A673 (cell line): Measurements from ENCODE around the gene IP6K2. TPM values are rescaled to one million over a fixed set of nuclear protein-coding genes. Genes with fewer than 3 reads are reported as not detected.
A peak's percentile ranks its signal among the peaks of the same experiment; 100 is the strongest.

Source experiments
- BruUV-seq: library from RNA; stranded (reverse); fragments of 400-500 nt; replicated peaks from 2 replicates; lab custom pipeline; 2021; lab: Mats Ljungman, UMichigan
- CTCF ChIA-PET: fragments of 300-600 bp; sonication (Branson Sonifier 250); formaldehyde crosslinking; loops from one replicate; lab custom pipeline; 2022; ENCODE audit warnings: antibody characterized with exemption; lab: Charles Lee
- POLR2A ChIA-PET: fragments of 300-600 bp; sonication (Branson Sonifier 250); formaldehyde crosslinking; loops from one replicate; lab custom pipeline; 2022; ENCODE audit warnings: antibody characterized with exemption; ENCODE audit not compliant: low non-redundant PET; lab: Charles Lee
- DNase-seq: peaks from one replicate; pipeline ENCODE4 v3.0.0-alpha.2; 2015; ENCODE audit warnings: low spot score
- H3K27ac ChIP-seq: fragments of 200-600 bp; sonication (generic); 2 replicates; pipeline ENCODE4 v1.5.1; 2016; ENCODE audit warnings: mixed run types, low read depth, mild to moderate bottlenecking, mixed read lengths, antibody characterized with exemption, low read length; ENCODE audit not compliant: poor library complexity, severe bottlenecking
- H3K27me3 ChIP-seq: fragments of 200-600 bp; sonication (generic); replicated peaks from 2 replicates; pipeline ENCODE4 v1.6.1; 2017; ENCODE audit warnings: mixed run types, low read depth, mild to moderate bottlenecking, mixed read lengths, antibody characterized with exemption, low read length; ENCODE audit not compliant: insufficient read depth, poor library complexity
- H3K36me3 ChIP-seq: fragments of 200-600 bp; sonication (generic); 2 replicates; pipeline ENCODE4 v1.6.1; 2016; ENCODE audit warnings: mixed run types, mild to moderate bottlenecking, mixed read lengths, antibody characterized with exemption, low read length; ENCODE audit not compliant: insufficient read depth, poor library complexity, severe bottlenecking
- H3K4me1 ChIP-seq: fragments of 200-600 bp; sonication (generic); 2 replicates; pipeline ENCODE4 v1.6.1; 2017; ENCODE audit warnings: mixed run types, mild to moderate bottlenecking, mixed read lengths, antibody characterized with exemption, low read length; ENCODE audit not compliant: insufficient read depth, poor library complexity, severe bottlenecking
- H3K4me3 ChIP-seq: fragments of 200-600 bp; sonication (generic); 2 replicates; pipeline ENCODE4 v1.5.1; 2016; ENCODE audit warnings: low read depth, mixed run types, mild to moderate bottlenecking, mixed read lengths, low read length; ENCODE audit not compliant: poor library complexity, severe bottlenecking
- H3K9me3 ChIP-seq: fragments of 200-600 bp; sonication (generic); 2 replicates; pipeline ENCODE4 v1.6.1; 2016; ENCODE audit warnings: mixed run types, low read depth, mild to moderate bottlenecking, mixed read lengths, antibody characterized with exemption, low read length; ENCODE audit not compliant: poor library complexity, severe bottlenecking
- EZH2 ChIP-seq: fragments of 200-600 bp; sonication (generic); IDR thresholded peaks from 2 replicates; pipeline ENCODE4 v1.6.1; 2017; ENCODE audit warnings: borderline replicate concordance, low read depth, mild to moderate bottlenecking, mixed read lengths, antibody characterized with exemption, low read length; ENCODE audit not compliant: poor library complexity, severe bottlenecking
- intact Hi-C: fragments of 100-400 bp; cut with micrococcal nuclease; formaldehyde crosslinking; loops from one replicate; pipeline ENCODE4 v1.10.0; 2022; ENCODE audit not compliant: unreplicated experiment
- total RNA-seq: library from RNA; stranded (reverse); gene quantifications from 2 replicates; pipeline ENCODE4 v1.2.3, GENCODE V29; 2021
- TF ChIP-seq, protein P1 (sequence below): fragments of 300-800, 200-600 bp; sonication (generic); conservative IDR thresholded peaks from 2 replicates; pipeline ENCODE4 v1.5.1; 2017; ENCODE audit warnings: low read depth, mild to moderate bottlenecking, antibody characterized with exemption, low read length, moderate library complexity, mixed read lengths

Gene IP6K2
- total RNA-seq, 1 experiment from 2014 or later = 62.5 TPM

DNA sequence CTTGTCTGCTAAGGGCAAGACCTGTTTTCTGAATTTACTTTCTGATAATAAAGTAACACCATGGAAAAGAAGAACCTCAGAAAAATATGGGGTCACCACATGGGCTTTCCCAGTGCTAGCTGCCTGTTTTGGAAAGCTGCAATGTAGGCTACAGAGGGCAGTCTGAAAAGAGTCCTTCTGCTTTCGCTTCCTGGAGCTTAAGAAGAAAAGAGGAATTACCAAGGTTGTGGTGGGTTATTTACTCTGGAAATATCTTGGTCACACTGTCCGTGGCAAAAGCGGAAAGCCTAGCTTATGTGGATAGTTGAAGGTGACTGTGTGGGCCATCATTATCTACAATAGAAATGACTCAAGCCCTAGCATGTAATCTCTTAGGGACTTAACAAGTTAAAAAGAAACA lies 31.7 kb upstream of the IP6K2 start:
- intact Hi-C loops = no loop called here
- no peak overlapping the region for H3K4me3 ChIP-seq

DNA sequence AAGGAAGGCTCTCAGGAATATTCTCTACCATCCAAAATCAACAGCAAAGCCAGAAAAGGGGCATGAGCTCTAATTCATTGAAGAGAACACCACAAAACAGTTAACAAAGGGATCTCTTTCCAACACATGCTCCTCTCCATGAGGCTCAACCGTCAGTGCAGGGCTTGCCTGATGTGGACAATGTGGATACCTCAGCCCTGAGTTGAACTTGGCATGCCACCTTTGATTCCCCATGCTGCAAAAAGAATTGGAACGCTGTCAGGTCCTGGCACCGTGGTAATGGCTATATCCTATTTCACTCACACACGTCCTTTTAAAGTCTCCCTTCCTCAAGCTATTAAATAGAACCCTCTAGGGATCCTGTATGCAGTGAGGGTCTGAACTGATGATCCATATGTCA lies 30.7 kb upstream of the IP6K2 start:
- Histone ChIP-seq H3K27ac (no peak overlapping the region), H3K4me3 (no peak overlapping the region), H3K27me3 (no peaks in the 10 kb centered on the region), H3K9me3 (no peaks in the 10 kb centered on the region), H3K4me1 (no peaks in the 10 kb centered on the region), H3K36me3 (peaks cover 2% of the 10 kb centered on the region)
- ChIA-PET POLR2A (no interaction called here), CTCF (no interaction called here)
- DNase-seq = no peak
- TF ChIP-seq, protein P1, sequence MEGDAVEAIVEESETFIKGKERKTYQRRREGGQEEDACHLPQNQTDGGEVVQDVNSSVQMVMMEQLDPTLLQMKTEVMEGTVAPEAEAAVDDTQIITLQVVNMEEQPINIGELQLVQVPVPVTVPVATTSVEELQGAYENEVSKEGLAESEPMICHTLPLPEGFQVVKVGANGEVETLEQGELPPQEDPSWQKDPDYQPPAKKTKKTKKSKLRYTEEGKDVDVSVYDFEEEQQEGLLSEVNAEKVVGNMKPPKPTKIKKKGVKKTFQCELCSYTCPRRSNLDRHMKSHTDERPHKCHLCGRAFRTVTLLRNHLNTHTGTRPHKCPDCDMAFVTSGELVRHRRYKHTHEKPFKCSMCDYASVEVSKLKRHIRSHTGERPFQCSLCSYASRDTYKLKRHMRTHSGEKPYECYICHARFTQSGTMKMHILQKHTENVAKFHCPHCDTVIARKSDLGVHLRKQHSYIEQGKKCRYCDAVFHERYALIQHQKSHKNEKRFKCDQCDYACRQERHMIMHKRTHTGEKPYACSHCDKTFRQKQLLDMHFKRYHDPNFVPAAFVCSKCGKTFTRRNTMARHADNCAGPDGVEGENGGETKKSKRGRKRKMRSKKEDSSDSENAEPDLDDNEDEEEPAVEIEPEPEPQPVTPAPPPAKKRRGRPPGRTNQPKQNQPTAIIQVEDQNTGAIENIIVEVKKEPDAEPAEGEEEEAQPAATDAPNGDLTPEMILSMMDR = no peak
- no peak for TF ChIP-seq EZH2
- BruUV-seq = TSS peak; percentile 18
- intact Hi-C loops = no loop called here

More for the DNA sequence above, 31.7 kb upstream of the IP6K2 start:
- CTCF ChIA-PET = no interaction called here
- Histone ChIP-seq H3K27me3 (no peaks in the 10 kb centered on the region), H3K27ac (no peak overlapping the region), H3K4me1 (no peaks in the 10 kb centered on the region), H3K9me3 (no peaks in the 10 kb centered on the region), H3K36me3 (peaks cover 2% of the 10 kb centered on the region)
- no TSS peak for BruUV-seq
- TF ChIP-seq, protein P1 = no peak
- no peak for TF ChIP-seq EZH2
- DNase-seq = no peak
- POLR2A ChIA-PET = no interaction called here

DNA sequence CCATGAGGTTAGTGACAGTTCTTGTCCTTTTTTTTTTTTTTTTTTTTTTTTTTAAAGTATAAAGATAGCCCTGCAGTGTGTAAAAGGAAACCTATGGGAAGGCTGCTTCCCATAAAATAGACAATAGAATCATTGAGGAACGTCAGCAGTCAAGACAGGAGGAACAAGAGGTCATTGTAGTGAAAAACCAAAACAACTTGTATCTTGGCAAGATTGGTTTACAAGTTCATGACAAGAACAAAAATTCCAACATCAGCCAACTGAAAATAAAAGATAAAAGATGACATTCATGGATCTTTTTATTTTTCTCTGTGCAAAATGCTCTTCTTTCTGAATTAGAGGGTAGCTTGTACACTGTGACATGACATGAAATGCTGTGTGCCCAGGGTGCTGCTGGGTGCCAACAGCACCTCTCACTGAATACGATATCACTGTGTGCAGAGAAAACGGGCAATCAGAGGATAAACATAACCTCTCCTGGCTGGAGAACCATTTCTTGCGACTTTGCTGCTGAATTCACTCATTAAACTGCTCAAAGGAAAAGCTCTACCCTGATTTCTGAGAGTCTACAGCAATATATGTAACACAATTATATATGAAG lies 30.1 kb upstream of the IP6K2 start:
- ChIA-PET CTCF (no interaction called here), POLR2A (no interaction called here)
- no peaks in the 10 kb centered on the region for H3K27me3 ChIP-seq
- DNase-seq = no peak
- no peaks in the 10 kb centered on the region for H3K9me3 ChIP-seq
- H3K36me3 ChIP-seq = peaks cover 2% of the 10 kb centered on the region
- no peak overlapping the region for H3K27ac ChIP-seq
- no peak for TF ChIP-seq EZH2
- TF ChIP-seq, protein P1 = no peak
- no TSS peak for BruUV-seq
- intact Hi-C loops = no loop called here
- H3K4me1 ChIP-seq = no peaks in the 10 kb centered on the region
- no peak overlapping the region for H3K4me3 ChIP-seq
